ENCODE data around the gene WDR37. TPM values are rescaled to one million over a fixed set of nuclear protein-coding genes. Genes with fewer than 3 reads are reported as not detected.

WDR37 gene
- total RNA-seq, 1 donor from 2014 or later, result 32.1 TPM

DNA sequence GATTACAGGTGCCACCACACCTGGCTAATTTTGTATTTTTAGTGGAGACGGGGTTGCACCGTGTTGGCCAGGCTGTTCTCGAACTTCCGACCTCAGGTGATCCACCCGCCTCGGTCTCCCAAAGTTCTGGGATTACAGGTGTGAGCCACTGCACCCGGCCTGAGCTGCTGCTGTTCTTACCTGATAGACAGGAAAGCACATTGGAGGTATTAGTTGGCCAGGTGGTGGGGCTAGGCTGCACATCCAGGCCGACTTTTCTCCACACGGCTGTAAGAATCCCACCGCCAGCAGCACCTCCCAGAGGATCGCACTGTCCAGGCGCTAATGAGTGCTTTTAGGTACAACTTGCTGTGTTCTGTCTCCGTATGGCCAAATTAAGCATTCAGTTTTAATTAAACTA is 112.6 kb downstream of the WDR37 start:
- DNase-seq (ENCODE audit: low read depth, low spot score), result no peak

GRCh38 chr10:1169186-1169885 is 113.2 kb downstream of the WDR37 start:
- no peak for DNase-seq (ENCODE audit: low read depth, low spot score)

GRCh38 chr10:1169981-1170866 is 114.0 kb downstream of the WDR37 start:
- DNase-seq (ENCODE audit: low read depth, low spot score), result no peak

DNA sequence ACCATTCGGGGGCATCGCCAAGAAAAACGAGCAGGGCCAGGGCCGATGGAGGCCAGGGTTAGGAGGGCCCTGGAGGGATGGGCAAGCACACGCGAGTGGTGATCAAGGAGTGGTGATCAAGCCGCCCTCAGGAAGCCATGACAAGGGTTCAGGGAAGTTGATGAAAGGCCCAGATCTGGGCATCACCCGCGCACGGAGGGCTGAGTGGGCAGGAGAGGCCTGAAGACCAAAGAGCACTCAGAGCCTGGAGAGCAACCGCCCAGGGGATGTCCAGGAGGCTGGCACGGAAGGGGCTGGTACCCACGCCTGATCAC is 114.6 kb downstream of the WDR37 start:
- DNase-seq (ENCODE audit: low read depth, low spot score), result no peak

GRCh38 chr10:1171182-1171581 is 115.0 kb downstream of the WDR37 start:
- no peak for DNase-seq (ENCODE audit: low read depth, low spot score)

DNA sequence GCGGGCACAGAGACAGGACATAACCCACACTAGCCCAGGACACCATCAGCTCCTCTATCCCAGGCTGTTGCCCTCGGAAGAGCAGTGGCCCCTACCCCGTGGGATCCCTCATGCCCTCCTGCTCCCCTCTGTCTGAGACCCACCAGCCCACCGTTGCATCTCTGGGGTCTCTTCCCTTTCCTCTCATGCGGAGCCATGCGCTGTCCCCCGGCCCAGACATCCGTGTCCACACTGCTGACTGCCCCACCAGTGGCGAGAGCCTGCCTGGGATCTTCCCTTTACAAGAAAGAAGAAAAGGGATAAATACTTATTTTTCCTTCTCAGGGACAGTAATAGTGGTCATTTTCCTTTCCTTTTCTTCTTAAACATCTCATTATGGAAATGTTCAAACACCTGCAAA is 115.4 kb downstream of the WDR37 start:
- no peak for DNase-seq (ENCODE audit: low read depth, low spot score)

GRCh38 chr10:1172256-1172984 is 116.2 kb downstream of the WDR37 start:
- DNase-seq (ENCODE audit: low read depth, low spot score), result no peak

DNA sequence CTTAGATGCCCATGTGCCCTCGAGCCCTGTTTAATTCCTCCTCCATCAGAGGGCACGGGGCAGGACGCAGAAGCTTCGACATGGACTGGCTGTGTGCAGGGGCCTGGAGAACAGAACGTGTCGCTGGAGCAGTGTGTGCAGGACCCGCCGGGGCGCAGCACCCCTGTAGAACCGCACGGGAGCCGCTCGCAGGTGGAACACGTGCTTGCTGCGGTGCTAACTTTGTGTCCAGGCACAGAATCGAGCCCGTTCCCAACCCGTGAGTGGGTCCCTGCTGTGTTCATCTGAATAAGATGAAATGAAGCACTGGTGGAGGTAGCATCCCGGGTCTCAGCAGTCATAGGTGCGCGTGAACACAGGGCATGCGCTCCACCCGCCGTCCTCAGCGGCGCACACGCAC is 116.9 kb downstream of the WDR37 start:
- DNase-seq (ENCODE audit: low read depth, low spot score), result no peak

GRCh38 chr10:1174022-1174421 is 117.8 kb downstream of the WDR37 start:
- no peak for DNase-seq (ENCODE audit: low read depth, low spot score)

- DNase-seq (ENCODE audit: low read depth, low spot score), result no peak
Observed at GRCh38 chr10:1175956-1176565, 119.9 kb downstream of the WDR37 start.

GRCh38 chr10:1177936-1178335 is 121.8 kb downstream of the WDR37 start:
- no peak for DNase-seq (ENCODE audit: low read depth, low spot score)

DNA sequence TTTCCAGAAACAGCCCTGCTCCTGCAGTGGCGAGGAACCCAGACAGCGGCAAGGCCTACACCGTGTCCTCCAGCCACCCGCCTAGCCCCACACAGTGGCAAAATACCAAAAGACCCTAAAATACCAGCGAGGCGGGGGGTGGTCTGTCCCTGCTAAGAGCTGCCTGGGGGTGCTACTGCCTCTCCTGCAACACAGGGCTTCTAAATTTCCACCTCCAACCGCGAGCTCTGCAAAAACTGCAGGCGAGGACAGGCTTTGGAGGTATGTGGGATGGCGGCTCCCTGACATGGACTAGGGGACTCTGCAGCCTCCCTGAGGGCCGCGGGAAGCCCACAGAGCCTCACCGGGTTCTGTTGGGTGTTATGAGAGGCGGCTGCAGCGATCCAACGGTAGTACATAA is 122.3 kb downstream of the WDR37 start:
- no peak for DNase-seq (ENCODE audit: low read depth, low spot score)

DNA sequence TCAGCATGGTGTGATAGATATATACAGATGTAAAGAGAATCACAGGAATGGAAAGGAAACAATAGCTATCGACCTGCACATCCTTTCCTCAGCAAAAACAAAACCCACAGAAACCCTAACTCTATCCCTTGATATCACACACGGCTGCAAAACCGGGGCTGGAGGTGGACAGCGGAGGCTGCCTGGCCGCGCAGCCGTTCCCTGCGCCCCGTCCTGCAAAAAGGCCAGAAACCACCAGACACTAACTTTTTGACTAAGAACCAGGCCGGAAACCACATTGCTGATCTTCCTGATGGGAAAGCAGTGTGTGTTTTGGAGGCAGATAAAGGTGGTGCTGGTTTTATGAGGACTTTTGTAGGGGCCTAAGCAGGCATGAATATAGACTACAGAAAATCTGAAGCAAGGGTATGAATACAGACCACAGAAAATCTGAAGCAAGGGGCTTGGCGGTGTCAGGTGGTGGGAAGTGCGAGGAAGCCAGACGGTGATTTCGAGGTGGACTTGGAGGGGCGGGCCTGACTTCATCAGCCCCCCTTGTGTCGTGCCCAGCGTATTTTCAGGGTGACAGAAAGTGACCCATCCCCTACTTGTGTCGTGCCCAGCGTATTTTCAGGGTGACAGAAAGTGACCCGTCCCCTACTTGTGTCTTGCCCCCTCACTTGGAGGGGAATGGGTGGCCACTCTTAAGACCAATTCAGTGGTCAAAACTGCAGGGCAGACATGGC is 123.3 kb downstream of the WDR37 start:
- DNase-seq (ENCODE audit: low read depth, low spot score), result no peak

DNA sequence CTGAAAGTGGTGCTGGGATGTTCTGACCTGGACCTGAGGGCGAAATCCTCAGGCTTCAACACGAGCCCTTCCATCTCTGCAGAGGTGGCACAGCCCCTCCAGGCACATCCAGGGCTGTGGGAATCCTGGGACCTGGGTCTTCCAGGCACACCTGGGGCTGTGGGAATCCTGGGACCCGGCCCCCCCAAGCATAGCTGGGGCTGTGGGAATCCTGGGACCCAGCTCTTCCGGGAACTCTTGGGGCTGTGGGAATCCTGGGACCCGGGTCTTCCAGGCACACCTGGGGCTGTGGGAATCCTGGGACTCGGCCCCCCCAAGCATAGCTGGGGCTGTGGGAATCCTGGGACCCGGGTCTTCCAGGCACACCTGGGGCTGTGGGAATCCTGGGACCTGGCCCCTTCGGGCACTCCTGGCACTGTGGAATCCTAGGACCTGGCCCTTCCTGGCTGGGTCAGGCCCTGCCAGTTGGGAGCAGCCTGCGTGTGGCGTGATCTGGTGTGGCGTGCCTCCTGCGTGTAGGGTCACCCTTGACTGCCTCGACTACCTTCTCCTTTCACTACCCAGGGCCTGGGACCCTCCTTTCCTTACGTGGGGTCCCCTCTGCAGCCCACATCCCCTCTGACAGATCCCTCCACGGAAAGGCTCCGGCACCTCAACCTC is 124.0 kb downstream of the WDR37 start:
- no peak for DNase-seq (ENCODE audit: low read depth, low spot score)

DNA sequence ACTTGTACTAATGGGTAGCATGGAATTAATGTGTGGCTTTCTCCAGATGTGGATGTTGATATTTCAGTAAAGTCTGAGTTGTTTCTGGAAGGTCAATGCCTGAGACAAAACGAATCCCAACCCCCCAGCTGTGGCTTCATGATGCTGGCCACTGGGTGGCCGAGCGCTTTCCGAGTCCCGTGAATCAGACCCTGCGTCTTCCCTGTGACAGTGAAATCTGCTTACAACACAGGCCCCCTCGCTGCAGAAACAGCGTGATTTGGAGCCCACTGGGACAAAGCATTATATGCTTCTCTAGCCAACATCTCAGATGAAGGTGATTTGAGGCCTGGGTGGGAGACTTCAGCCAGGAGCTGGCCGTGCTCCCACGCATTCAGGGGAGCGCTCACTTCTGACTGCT is 124.7 kb downstream of the WDR37 start:
- DNase-seq (ENCODE audit: low read depth, low spot score), result no peak

Other genes with a start within 250 kb of the WDR37 start
- gene LARP4B, start 124.7 kb upstream of the WDR37 start, total RNA-seq, result 34.1 and 39.5 TPM in 2 replicates
- gene GTPBP4, start 68.0 kb upstream of the WDR37 start, total RNA-seq, result 40.9 and 46.8 TPM in 2 replicates
- not detected in 2 replicates for gene IDI2, start 30.5 kb upstream of the WDR37 start, total RNA-seq
- gene IDI1, start 7.3 kb upstream of the WDR37 start, total RNA-seq, result 67.0 and 96.2 TPM in 2 replicates